ENCODE results near the gene DLGAP4.

DLGAP4 gene

GRCh38 chr20:36461600-36462439 is 155.7 kb downstream of the DLGAP4 start:
- no peak for FAIRE-seq
- no peak for DNase-seq (ENCODE audit: insufficient read length)
- TF ChIP-seq POLR2A (IDR thresholded peaks at IDR 0.05; ENCODE audit: low read depth, low read length) (no peak), TAF1 (IDR thresholded peaks at IDR 0.05; ENCODE audit: borderline replicate concordance, low read depth, low read length) (no peak), POLR2AphosphoS5 (IDR thresholded peaks at IDR 0.05; ENCODE audit: low read depth, low read length) (no peak)

- DNase-seq (ENCODE audit: insufficient read length) (no peak), FAIRE-seq (no peak)
- TF ChIP-seq TAF1 (IDR thresholded peaks at IDR 0.05; ENCODE audit: borderline replicate concordance, low read depth, low read length) (no peak), POLR2A (IDR thresholded peaks at IDR 0.05; ENCODE audit: low read depth, low read length) (no peak), POLR2AphosphoS5 (IDR thresholded peaks at IDR 0.05; ENCODE audit: low read depth, low read length) (no peak)
Measured at GRCh38 chr20:36462440-36463211, 156.5 kb downstream of the DLGAP4 start.

- no peak for TF ChIP-seq POLR2AphosphoS5 (IDR thresholded peaks at IDR 0.05; ENCODE audit: low read depth, low read length)
- no peak for TF ChIP-seq POLR2A (IDR thresholded peaks at IDR 0.05; ENCODE audit: low read depth, low read length)
- no peak for TF ChIP-seq TAF1 (IDR thresholded peaks at IDR 0.05; ENCODE audit: borderline replicate concordance, low read depth, low read length)
- FAIRE-seq (no peak), DNase-seq (ENCODE audit: insufficient read length) (no peak)
Measured at GRCh38 chr20:36463212-36464061, 157.3 kb downstream of the DLGAP4 start.

- DNase-seq (ENCODE audit: insufficient read length) (no peak), FAIRE-seq (no peak)
- no peak for TF ChIP-seq POLR2A (IDR thresholded peaks at IDR 0.05; ENCODE audit: low read depth, low read length)
- TF ChIP-seq POLR2AphosphoS5 (IDR thresholded peaks at IDR 0.05; ENCODE audit: low read depth, low read length) = no peak
- TF ChIP-seq TAF1 (IDR thresholded peaks at IDR 0.05; ENCODE audit: borderline replicate concordance, low read depth, low read length) = no peak
Measured at GRCh38 chr20:36465109-36466080, 159.3 kb downstream of the DLGAP4 start.

- FAIRE-seq (no peak), DNase-seq (ENCODE audit: insufficient read length) (no peak)
- TF ChIP-seq POLR2A (IDR thresholded peaks at IDR 0.05; ENCODE audit: low read depth, low read length) = no peak
- no peak for TF ChIP-seq POLR2AphosphoS5 (IDR thresholded peaks at IDR 0.05; ENCODE audit: low read depth, low read length)
- TF ChIP-seq TAF1 (IDR thresholded peaks at IDR 0.05; ENCODE audit: borderline replicate concordance, low read depth, low read length) = no peak
Measured at GRCh38 chr20:36466089-36466488, 159.9 kb downstream of the DLGAP4 start.

GRCh38 chr20:36467076-36467999 is 161.2 kb downstream of the DLGAP4 start:
- DNase-seq (ENCODE audit: insufficient read length) (no peak), FAIRE-seq (peak; percentile 51)

GRCh38 chr20:36468149-36469000 is 162.2 kb downstream of the DLGAP4 start:
- FAIRE-seq = no peak
- DNase-seq (ENCODE audit: insufficient read length) = no peak
- TF ChIP-seq POLR2AphosphoS5 (IDR thresholded peaks at IDR 0.05; ENCODE audit: low read depth, low read length) (no peak), TAF1 (IDR thresholded peaks at IDR 0.05; ENCODE audit: borderline replicate concordance, low read depth, low read length) (no peak), POLR2A (IDR thresholded peaks at IDR 0.05; ENCODE audit: low read depth, low read length) (peak; percentile 22; the same call in 1 of the 2 replicates)

More at GRCh38 chr20:36467076-36467999, 161.2 kb downstream of the DLGAP4 start:
- TF ChIP-seq POLR2AphosphoS5 (IDR thresholded peaks at IDR 0.05; ENCODE audit: low read depth, low read length) = no peak
- no peak; the same call in 1 of the 2 replicates for TF ChIP-seq POLR2A (IDR thresholded peaks at IDR 0.05; ENCODE audit: low read depth, low read length)
- TF ChIP-seq TAF1 (IDR thresholded peaks at IDR 0.05; ENCODE audit: borderline replicate concordance, low read depth, low read length) = no peak

GRCh38 chr20:36469973-36470372 is 163.8 kb downstream of the DLGAP4 start:
- no peak for TF ChIP-seq TAF1 (IDR thresholded peaks at IDR 0.05; ENCODE audit: borderline replicate concordance, low read depth, low read length)
- TF ChIP-seq POLR2AphosphoS5 (IDR thresholded peaks at IDR 0.05; ENCODE audit: low read depth, low read length) = no peak
- FAIRE-seq = no peak
- no peak for DNase-seq (ENCODE audit: insufficient read length)
